Transverse colon (tissue), 3 donors: ENCODE measurements around the gene TMEM208.

Experiments
- EP300 ChIP-seq: sonication (generic); formaldehyde crosslinking; IDR thresholded peaks from one replicate; pipeline ENCODE4 v1.6.1; 2017; ENCODE audit warnings: antibody characterized with exemption, low read depth
- POLR2A ChIP-seq: fragments of 450-650 bp; IDR thresholded peaks from one replicate; pipeline ENCODE4 v1.6.1; 2016; ENCODE audit warnings: antibody characterized with exemption, mild to moderate bottlenecking, moderate library complexity
- TF ChIP-seq, protein P1 (sequence below), 5 experiments: fragments of 200-600 bp in 3 of 5; fragments of 450-650 bp in 2 of 5; sonication (generic) in 3 of 5; IDR thresholded peaks; 1 replicate in 2 of 5; 2 replicates in 3 of 5; pipeline ENCODE4 v1.5.1; 2016 to 2017; ENCODE audit warnings: antibody characterized with exemption in 5 of 5, inconsistent platforms in 3 of 5, mild to moderate bottlenecking in 2 of 5, moderate library complexity in 1 of 5

- TF ChIP-seq, protein P1, sequence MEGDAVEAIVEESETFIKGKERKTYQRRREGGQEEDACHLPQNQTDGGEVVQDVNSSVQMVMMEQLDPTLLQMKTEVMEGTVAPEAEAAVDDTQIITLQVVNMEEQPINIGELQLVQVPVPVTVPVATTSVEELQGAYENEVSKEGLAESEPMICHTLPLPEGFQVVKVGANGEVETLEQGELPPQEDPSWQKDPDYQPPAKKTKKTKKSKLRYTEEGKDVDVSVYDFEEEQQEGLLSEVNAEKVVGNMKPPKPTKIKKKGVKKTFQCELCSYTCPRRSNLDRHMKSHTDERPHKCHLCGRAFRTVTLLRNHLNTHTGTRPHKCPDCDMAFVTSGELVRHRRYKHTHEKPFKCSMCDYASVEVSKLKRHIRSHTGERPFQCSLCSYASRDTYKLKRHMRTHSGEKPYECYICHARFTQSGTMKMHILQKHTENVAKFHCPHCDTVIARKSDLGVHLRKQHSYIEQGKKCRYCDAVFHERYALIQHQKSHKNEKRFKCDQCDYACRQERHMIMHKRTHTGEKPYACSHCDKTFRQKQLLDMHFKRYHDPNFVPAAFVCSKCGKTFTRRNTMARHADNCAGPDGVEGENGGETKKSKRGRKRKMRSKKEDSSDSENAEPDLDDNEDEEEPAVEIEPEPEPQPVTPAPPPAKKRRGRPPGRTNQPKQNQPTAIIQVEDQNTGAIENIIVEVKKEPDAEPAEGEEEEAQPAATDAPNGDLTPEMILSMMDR (IDR thresholded peaks at IDR 0.05), result no peak
- TF ChIP-seq POLR2A (no peak), EP300 (no peak)
These were observed 2.9 kb upstream of the TMEM208 start for GRCh38 chr16:67223992-67224391.
